GM23338 (cell line): ENCODE results near the gene OOEP. TPM values are rescaled to one million over a fixed set of nuclear protein-coding genes. Genes with fewer than 3 reads are reported as not detected.

Source experiments
- ATAC-seq: fragments of 200-7000 bp; cut with Tn5 transposase; 3 replicates; pipeline ENCODE4 v1.9.1; 2020
- DNase-seq: peaks from one replicate; pipeline ENCODE4 v3.0.0-alpha.2; 2015; ENCODE audit warnings: low spot score
- H2AFZ ChIP-seq: fragments of 200-600 bp; sonication (generic); 2 replicates; pipeline ENCODE4 v1.8.0; 2016; ENCODE audit warnings: antibody characterized with exemption, mild to moderate bottlenecking, moderate library complexity
- H3F3A ChIP-seq: fragments of 200-600 bp; sonication (generic); replicated peaks from 2 replicates; pipeline ENCODE4 v1.8.0; 2017; ENCODE audit warnings: antibody characterized with exemption, mixed run types, low read depth
- H3K27ac ChIP-seq: fragments of 200-600 bp; sonication (generic); 2 replicates; pipeline ENCODE4 v1.6.1; 2016; ENCODE audit warnings: low read depth
- H3K27me3 ChIP-seq: fragments of 200-600 bp; sonication (generic); 2 replicates; pipeline ENCODE4 v1.8.0; 2016; ENCODE audit warnings: mild to moderate bottlenecking, mixed run types, moderate library complexity; ENCODE audit not compliant: insufficient read depth
- H3K36me3 ChIP-seq: fragments of 200-600 bp; sonication (generic); 2 replicates; pipeline ENCODE4 v1.8.0; 2016; ENCODE audit warnings: mild to moderate bottlenecking; ENCODE audit not compliant: insufficient read depth
- H3K4me1 ChIP-seq: fragments of 200-600 bp; sonication (generic); 2 replicates; pipeline ENCODE4 v1.8.0; 2016; ENCODE audit warnings: mild to moderate bottlenecking, moderate library complexity; ENCODE audit not compliant: insufficient read depth
- H3K4me2 ChIP-seq: fragments of 200-600 bp; sonication (generic); 2 replicates; pipeline ENCODE4 v1.7.1; 2017; ENCODE audit warnings: mixed run types
- H3K4me3 ChIP-seq: fragments of 200-600 bp; sonication (generic); 2 replicates; pipeline ENCODE4 v1.6.1; 2016; ENCODE audit warnings: mixed run types
- H3K79me2 ChIP-seq: fragments of 200-600 bp; sonication (generic); replicated peaks from 2 replicates; pipeline ENCODE4 v1.8.0; 2017; ENCODE audit warnings: mild to moderate bottlenecking; ENCODE audit not compliant: insufficient read depth
- H3K9me2 ChIP-seq: fragments of 200-600 bp; sonication (generic); 2 replicates; pipeline ENCODE4 v1.8.0; 2017; ENCODE audit not compliant: insufficient read depth
- H4K20me1 ChIP-seq: fragments of 200-600 bp; sonication (generic); replicated peaks from 2 replicates; pipeline ENCODE4 v1.8.0; 2017; ENCODE audit warnings: mild to moderate bottlenecking; ENCODE audit not compliant: insufficient read depth
- H3K27ac Mint-ChIP-seq: 2 replicates; pipeline ENCODE4 v1.8.0; 2020; ENCODE audit warnings: inconsistent platforms, mild to moderate bottlenecking, moderate library complexity, mixed read lengths
- H3K27me3 Mint-ChIP-seq: 3 replicates; pipeline ENCODE4 v1.8.0; 2022; ENCODE audit warnings: low read depth, mild to moderate bottlenecking, moderate library complexity, mixed read lengths, inconsistent platforms; ENCODE audit not compliant: insufficient read depth, poor library complexity
- H3K36me3 Mint-ChIP-seq: 3 replicates; pipeline ENCODE4 v1.8.0; 2021; ENCODE audit warnings: low read depth, mild to moderate bottlenecking, inconsistent platforms, moderate library complexity, mixed read lengths
- H3K4me1 Mint-ChIP-seq: 3 replicates; pipeline ENCODE4 v1.8.0; 2020; ENCODE audit warnings: mild to moderate bottlenecking, inconsistent platforms, mixed read lengths
- H3K4me3 Mint-ChIP-seq: 3 replicates; pipeline ENCODE4 v1.8.0; 2021; ENCODE audit warnings: moderate library complexity, mild to moderate bottlenecking, inconsistent platforms, mixed read lengths
- H3K9me3 Mint-ChIP-seq: 3 replicates; pipeline ENCODE4 v1.8.0; 2020; ENCODE audit warnings: moderate library complexity, mild to moderate bottlenecking, inconsistent platforms, mixed read lengths
- CREB1 ChIP-seq: fragments of 250-450 bp; sonication (Bioruptor Pico); IDR thresholded peaks from 2 replicates; pipeline ENCODE4 v1.5.0; 2020; ENCODE audit warnings: low read depth, mild to moderate bottlenecking, moderate library complexity
- EZH2 ChIP-seq: fragments of 200-600 bp; sonication (generic); IDR thresholded peaks from one replicate; pipeline ENCODE4 v1.8.0; 2017; ENCODE audit warnings: antibody characterized with exemption, mild to moderate bottlenecking, low read depth; ENCODE audit not compliant: unreplicated experiment
- EZH2phosphoT487 ChIP-seq: fragments of 200-600 bp; sonication (generic); IDR thresholded peaks from one replicate; pipeline ENCODE4 v1.8.1; 2018; ENCODE audit warnings: antibody characterized with exemption; ENCODE audit not compliant: unreplicated experiment
- JUNB ChIP-seq: IDR thresholded peaks from one replicate; pipeline ENCODE4 v1.6.1; 2016; ENCODE audit warnings: antibody characterized with exemption; ENCODE audit not compliant: unreplicated experiment
- NANOG ChIP-seq: IDR thresholded peaks from 2 replicates; pipeline ENCODE4 v1.6.1; 2016; ENCODE audit warnings: antibody characterized with exemption, borderline replicate concordance
- POLR2AphosphoS5 ChIP-seq: IDR thresholded peaks from 2 replicates; pipeline ENCODE4 v1.6.1; 2016; ENCODE audit warnings: antibody characterized with exemption, low read depth
- STAT1 ChIP-seq: IDR thresholded peaks from one replicate; pipeline ENCODE4 v1.6.1; 2016; ENCODE audit warnings: antibody characterized with exemption; ENCODE audit not compliant: unreplicated experiment
- ZNF331 ChIP-seq: fragments of 250-450 bp; sonication (Bioruptor Pico); IDR thresholded peaks from 2 replicates; pipeline ENCODE4 v1.5.0; 2020; ENCODE audit warnings: low read depth, mild to moderate bottlenecking, moderate library complexity
- polyA plus RNA-seq: library from polyadenylated mRNA; unstranded; fragments of >200 nt; fragmentation: Nextera tagmentation; extraction: Ambion mirVana; gene quantifications from 2 replicates; pipeline ENCODE4 v1.2.1, GENCODE V29; 2016
- total RNA-seq: library from RNA; depleted of rRNA; stranded (reverse); fragments of >200 nt; shearing (Covaris generic); gene quantifications from 2 replicates; pipeline ENCODE4 v1.2.3, GENCODE V29; 2014
- TF ChIP-seq, protein P1 (sequence below): IDR thresholded peaks from 2 replicates; pipeline ENCODE4 v1.6.1; 2016; ENCODE audit warnings: antibody characterized with exemption
- TF ChIP-seq, protein P2 (sequence below), 2 experiments: fragments of 200-600 bp in 1 of 2; sonication (generic) in 1 of 2; conservative IDR thresholded peaks; 2 replicates each; pipeline versions ENCODE4 v1.5.1 to v1.6.1; 2016 to 2017; ENCODE audit warnings: antibody characterized with exemption in 2 of 2, low read depth in 2 of 2, mild to moderate bottlenecking in 2 of 2, moderate library complexity in 1 of 2
- TF ChIP-seq, protein P3 (sequence below): IDR thresholded peaks from one replicate; pipeline ENCODE4 v1.6.1; 2018; ENCODE audit warnings: antibody characterized with exemption; ENCODE audit not compliant: unreplicated experiment

Gene OOEP
- total and polyA plus RNA-seq, 2 experiments from 2014 or later: 0.73 TPM; not detected in 1

- TF ChIP-seq, protein P1, sequence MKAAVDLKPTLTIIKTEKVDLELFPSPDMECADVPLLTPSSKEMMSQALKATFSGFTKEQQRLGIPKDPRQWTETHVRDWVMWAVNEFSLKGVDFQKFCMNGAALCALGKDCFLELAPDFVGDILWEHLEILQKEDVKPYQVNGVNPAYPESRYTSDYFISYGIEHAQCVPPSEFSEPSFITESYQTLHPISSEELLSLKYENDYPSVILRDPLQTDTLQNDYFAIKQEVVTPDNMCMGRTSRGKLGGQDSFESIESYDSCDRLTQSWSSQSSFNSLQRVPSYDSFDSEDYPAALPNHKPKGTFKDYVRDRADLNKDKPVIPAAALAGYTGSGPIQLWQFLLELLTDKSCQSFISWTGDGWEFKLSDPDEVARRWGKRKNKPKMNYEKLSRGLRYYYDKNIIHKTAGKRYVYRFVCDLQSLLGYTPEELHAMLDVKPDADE: no peak
- TF ChIP-seq STAT1 (no peak), NANOG (no peak), ZNF331 (no peak), POLR2AphosphoS5 (no peak), EZH2phosphoT487 (no peak)
- TF ChIP-seq, protein P2, sequence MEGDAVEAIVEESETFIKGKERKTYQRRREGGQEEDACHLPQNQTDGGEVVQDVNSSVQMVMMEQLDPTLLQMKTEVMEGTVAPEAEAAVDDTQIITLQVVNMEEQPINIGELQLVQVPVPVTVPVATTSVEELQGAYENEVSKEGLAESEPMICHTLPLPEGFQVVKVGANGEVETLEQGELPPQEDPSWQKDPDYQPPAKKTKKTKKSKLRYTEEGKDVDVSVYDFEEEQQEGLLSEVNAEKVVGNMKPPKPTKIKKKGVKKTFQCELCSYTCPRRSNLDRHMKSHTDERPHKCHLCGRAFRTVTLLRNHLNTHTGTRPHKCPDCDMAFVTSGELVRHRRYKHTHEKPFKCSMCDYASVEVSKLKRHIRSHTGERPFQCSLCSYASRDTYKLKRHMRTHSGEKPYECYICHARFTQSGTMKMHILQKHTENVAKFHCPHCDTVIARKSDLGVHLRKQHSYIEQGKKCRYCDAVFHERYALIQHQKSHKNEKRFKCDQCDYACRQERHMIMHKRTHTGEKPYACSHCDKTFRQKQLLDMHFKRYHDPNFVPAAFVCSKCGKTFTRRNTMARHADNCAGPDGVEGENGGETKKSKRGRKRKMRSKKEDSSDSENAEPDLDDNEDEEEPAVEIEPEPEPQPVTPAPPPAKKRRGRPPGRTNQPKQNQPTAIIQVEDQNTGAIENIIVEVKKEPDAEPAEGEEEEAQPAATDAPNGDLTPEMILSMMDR (conservative IDR thresholded peaks at IDR 0.05; ENCODE audit: low read depth in 2 of 2): no peak
Observed at GRCh38 chr6:73343164-73343563, 26.5 kb downstream of the OOEP start (continued).

GRCh38 chr6:73342174-73342573 is 27.5 kb downstream of the OOEP start:
- Mint-ChIP-seq H3K4me3 (no peak overlapping the region), H3K36me3 (no peaks in the 10 kb centered on the region; the same call in 2 of the 3 replicates), H3K9me3 (no peaks in the 10 kb centered on the region; the same call in 2 of the 3 replicates), H3K27me3 (peaks cover 5% of the 10 kb centered on the region), H3K27ac (no peak overlapping the region), H3K4me1 (peaks cover 13% of the 10 kb centered on the region)
- no peak overlapping the region for H3K4me3 ChIP-seq
- no peaks in the 10 kb centered on the region for H4K20me1 ChIP-seq
- H3K36me3 ChIP-seq: no peaks in the 10 kb centered on the region
- H3K79me2 ChIP-seq: no peaks in the 10 kb centered on the region
- peaks cover 10% of the 10 kb centered on the region; the same call in 1 of the 2 replicates for H3K4me1 ChIP-seq
- H2AFZ ChIP-seq: no peak overlapping the region
- DNase-seq (no peak), ATAC-seq (no peak)
- H3K9me2 ChIP-seq: no peaks in the 10 kb centered on the region
- no peaks in the 10 kb centered on the region for H3F3A ChIP-seq
- H3K4me2 ChIP-seq: no peak overlapping the region
- H3K27me3 ChIP-seq: no peaks in the 10 kb centered on the region
- H3K27ac ChIP-seq: no peak overlapping the region
- TF ChIP-seq CREB1 (CRISPR knock-in tag): no peak
- no peak for TF ChIP-seq EZH2
- TF ChIP-seq NANOG: no peak
- TF ChIP-seq ZNF331: no peak
- TF ChIP-seq, protein P1: no peak
- TF ChIP-seq, protein P2 (conservative IDR thresholded peaks at IDR 0.05; ENCODE audit: low read depth in 2 of 2): no peak
- TF ChIP-seq JUNB: no peak
- TF ChIP-seq EZH2phosphoT487: no peak
- TF ChIP-seq, protein P3, sequence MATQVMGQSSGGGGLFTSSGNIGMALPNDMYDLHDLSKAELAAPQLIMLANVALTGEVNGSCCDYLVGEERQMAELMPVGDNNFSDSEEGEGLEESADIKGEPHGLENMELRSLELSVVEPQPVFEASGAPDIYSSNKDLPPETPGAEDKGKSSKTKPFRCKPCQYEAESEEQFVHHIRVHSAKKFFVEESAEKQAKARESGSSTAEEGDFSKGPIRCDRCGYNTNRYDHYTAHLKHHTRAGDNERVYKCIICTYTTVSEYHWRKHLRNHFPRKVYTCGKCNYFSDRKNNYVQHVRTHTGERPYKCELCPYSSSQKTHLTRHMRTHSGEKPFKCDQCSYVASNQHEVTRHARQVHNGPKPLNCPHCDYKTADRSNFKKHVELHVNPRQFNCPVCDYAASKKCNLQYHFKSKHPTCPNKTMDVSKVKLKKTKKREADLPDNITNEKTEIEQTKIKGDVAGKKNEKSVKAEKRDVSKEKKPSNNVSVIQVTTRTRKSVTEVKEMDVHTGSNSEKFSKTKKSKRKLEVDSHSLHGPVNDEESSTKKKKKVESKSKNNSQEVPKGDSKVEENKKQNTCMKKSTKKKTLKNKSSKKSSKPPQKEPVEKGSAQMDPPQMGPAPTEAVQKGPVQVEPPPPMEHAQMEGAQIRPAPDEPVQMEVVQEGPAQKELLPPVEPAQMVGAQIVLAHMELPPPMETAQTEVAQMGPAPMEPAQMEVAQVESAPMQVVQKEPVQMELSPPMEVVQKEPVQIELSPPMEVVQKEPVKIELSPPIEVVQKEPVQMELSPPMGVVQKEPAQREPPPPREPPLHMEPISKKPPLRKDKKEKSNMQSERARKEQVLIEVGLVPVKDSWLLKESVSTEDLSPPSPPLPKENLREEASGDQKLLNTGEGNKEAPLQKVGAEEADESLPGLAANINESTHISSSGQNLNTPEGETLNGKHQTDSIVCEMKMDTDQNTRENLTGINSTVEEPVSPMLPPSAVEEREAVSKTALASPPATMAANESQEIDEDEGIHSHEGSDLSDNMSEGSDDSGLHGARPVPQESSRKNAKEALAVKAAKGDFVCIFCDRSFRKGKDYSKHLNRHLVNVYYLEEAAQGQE: no peak
- no peak for TF ChIP-seq STAT1
- TF ChIP-seq POLR2AphosphoS5: no peak
